K562 (cell line): ENCODE results near the gene RGS6.

Experiments
- CTCF ChIP-seq, 3 experiments: IDR thresholded peaks in 2 of 3; conservative IDR thresholded peaks in 1 of 3; 2 replicates each; pipeline ENCODE4 v1.5.1; 2011 to 2012; ENCODE audit warnings: low read length in 3 of 3, mild to moderate bottlenecking in 3 of 3, control low read depth in 2 of 3, improper control_type of control experiment in 1 of 3, inconsistent platforms in 1 of 3, low read depth in 1 of 3, mixed read lengths in 1 of 3, moderate library complexity in 1 of 3; ENCODE audit not compliant: insufficient read depth in 2 of 3
- HNRNPLL ChIP-seq: fragments of 200-400 bp; formaldehyde crosslinking; IDR thresholded peaks from 2 replicates; pipeline ENCODE4 v1.6.1; 2017; ENCODE audit warnings: low read length, low read depth, mild to moderate bottlenecking; ENCODE audit not compliant: poor library complexity, severe bottlenecking
- NONO ChIP-seq, 2 experiments: fragments of 200-400 bp in 1 of 2; fragments of 450-650 bp in 1 of 2; formaldehyde crosslinking in 1 of 2; IDR thresholded peaks; 2 replicates each; pipeline ENCODE4 v1.6.1; 2017; ENCODE audit warnings: low read depth in 2 of 2, mild to moderate bottlenecking in 2 of 2, moderate library complexity in 2 of 2, low read length in 1 of 2
- TRIM24 ChIP-seq, 2 experiments: fragments of 450-650 bp; IDR thresholded peaks; 2 replicates each; pipeline ENCODE4 v1.6.1; 2016
- ZFP36 ChIP-seq: fragments of 150-350 bp; IDR thresholded peaks from 2 replicates; pipeline ENCODE4 v1.6.1; 2018; ENCODE audit warnings: low read length, low read depth; ENCODE audit not compliant: partially characterized antibody
- ZNF639 ChIP-seq, 2 experiments: fragments of 200-800 bp in 1 of 2; sonication (Bioruptor generic) in 1 of 2; sonication (generic) in 1 of 2; formaldehyde crosslinking in 1 of 2; IDR thresholded peaks in 1 of 2; conservative IDR thresholded peaks in 1 of 2; 2 replicates each; pipeline versions ENCODE4 v1.5.0 to v1.6.1; 2016 to 2020; ENCODE audit warnings: missing compliant biosample characterization in 1 of 2, missing genetic modification characterization in 1 of 2, missing genetic modification reagents in 1 of 2
- TF ChIP-seq, protein P1 (sequence below): fragments of 450-650 bp; formaldehyde crosslinking; IDR thresholded peaks from 2 replicates; pipeline ENCODE4 v1.4.0; 2020; ENCODE audit warnings: mild to moderate bottlenecking, moderate library complexity

- TF ChIP-seq, protein P1, sequence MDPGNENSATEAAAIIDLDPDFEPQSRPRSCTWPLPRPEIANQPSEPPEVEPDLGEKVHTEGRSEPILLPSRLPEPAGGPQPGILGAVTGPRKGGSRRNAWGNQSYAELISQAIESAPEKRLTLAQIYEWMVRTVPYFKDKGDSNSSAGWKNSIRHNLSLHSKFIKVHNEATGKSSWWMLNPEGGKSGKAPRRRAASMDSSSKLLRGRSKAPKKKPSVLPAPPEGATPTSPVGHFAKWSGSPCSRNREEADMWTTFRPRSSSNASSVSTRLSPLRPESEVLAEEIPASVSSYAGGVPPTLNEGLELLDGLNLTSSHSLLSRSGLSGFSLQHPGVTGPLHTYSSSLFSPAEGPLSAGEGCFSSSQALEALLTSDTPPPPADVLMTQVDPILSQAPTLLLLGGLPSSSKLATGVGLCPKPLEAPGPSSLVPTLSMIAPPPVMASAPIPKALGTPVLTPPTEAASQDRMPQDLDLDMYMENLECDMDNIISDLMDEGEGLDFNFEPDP (CRISPR knock-in tag): no peak
- TF ChIP-seq NONO (IDR thresholded peaks at IDR 0.05; ENCODE audit: low read depth in 2 of 2, low read length in 1 of 2) (no peak), ZNF639 (CRISPR knock-in tag; conservative IDR thresholded peaks at IDR 0.05 in 1 of 2, IDR thresholded peaks at IDR 0.05 in 1 of 2) (no peak), ZFP36 (no peak), CTCF (IDR thresholded peaks at IDR 0.05 in 2 of 3, conservative IDR thresholded peaks at IDR 0.05 in 1 of 3; ENCODE audit: insufficient read depth in 2 of 3, low read depth in 1 of 3, low read length in 3 of 3) (no peak), TRIM24 (IDR thresholded peaks at IDR 0.05) (no peak), HNRNPLL (no peak)
Measured at GRCh38 chr14:72573725-72574417, 641.6 kb downstream of the RGS6 start.
